Endothelial cell of umbilical vein (primary cell): ENCODE measurements around the gene MSH3. TPM values are rescaled to one million over a fixed set of nuclear protein-coding genes. Genes with fewer than 3 reads are reported as not detected.

Experiments used
- BruUV-seq: library from RNA; stranded (reverse); fragments of 400-500 nt; replicated peaks from 2 replicates; lab custom pipeline; 2021; lab: Mats Ljungman, UMichigan
- CTCF ChIA-PET: fragments of 300-600, 350-600 bp; sonication (Branson Sonifier 250); formaldehyde crosslinking; loops from one replicate; lab custom pipeline; 2021; ENCODE audit warnings: antibody characterized with exemption, inconsistent platforms; lab: Charles Lee
- POLR2A ChIA-PET: fragments of 300-600, 350-600 bp; sonication (Branson Sonifier 250); formaldehyde crosslinking; loops from one replicate; lab custom pipeline; 2021; ENCODE audit warnings: antibody characterized with exemption, inconsistent platforms; lab: Charles Lee
- DNase-seq: peaks from one replicate; pipeline ENCODE4 v3.0.0-alpha.2; 2011; ENCODE audit warnings: low read depth, low spot score
- FAIRE-seq: peaks from 2 replicates; lab custom pipeline; 2011; peaks lifted over from hg19 to GRCh38; lab: Jason Lieb, UNC
- H2AFZ ChIP-seq: 2 replicates; pipeline ENCODE4 v1.6.0; 2012; ENCODE audit warnings: low read depth, low read length, control low read depth, inconsistent platforms
- H3K27ac ChIP-seq: 2 replicates; pipeline ENCODE4 v1.5.1; 2011; ENCODE audit warnings: low read depth, mild to moderate bottlenecking, control low read depth, low read length, moderate library complexity; ENCODE audit not compliant: insufficient read depth
- H3K27me3 ChIP-seq, 2 experiments: 2 replicates each; pipeline versions ENCODE4 v1.6.0 to v1.6.1; 2011; ENCODE audit warnings: low read length in 2 of 2, mixed read lengths in 1 of 2; ENCODE audit not compliant: control insufficient read depth in 2 of 2, insufficient read depth in 2 of 2
- H3K36me3 ChIP-seq, 2 experiments: 2 replicates in 1 of 2; 3 replicates in 1 of 2; pipeline ENCODE4 v1.5.1; 2011; ENCODE audit warnings: low read length in 2 of 2, mild to moderate bottlenecking in 1 of 2, moderate library complexity in 1 of 2; ENCODE audit not compliant: control insufficient read depth in 2 of 2, insufficient read depth in 2 of 2; ENCODE audit errors: extremely low read depth in 1 of 2
- H3K4me1 ChIP-seq: 3 replicates; pipeline ENCODE4 v1.5.1; 2011; ENCODE audit warnings: mild to moderate bottlenecking, low read length; ENCODE audit not compliant: control insufficient read depth, insufficient read depth; ENCODE audit errors: extremely low read depth
- H3K4me2 ChIP-seq: 2 replicates; pipeline ENCODE4 v1.6.1; 2011; ENCODE audit warnings: low read length, control low read depth, mixed read lengths; ENCODE audit not compliant: insufficient read depth
- H3K4me3 ChIP-seq, 3 experiments: fragments of 200-600 bp in 1 of 3; sonication (generic), shearing (Covaris generic) in 1 of 3; replicated peaks in 1 of 3; 2 replicates each; pipeline ENCODE4 v1.5.1; 2011 to 2016; ENCODE audit warnings: control low read depth in 3 of 3, low read length in 3 of 3, mild to moderate bottlenecking in 2 of 3, inconsistent platforms in 1 of 3, low read depth in 1 of 3, moderate library complexity in 1 of 3; ENCODE audit not compliant: insufficient read depth in 1 of 3
- H3K79me2 ChIP-seq: 2 replicates; pipeline ENCODE4 v1.6.0; 2012; ENCODE audit warnings: low read length, inconsistent platforms; ENCODE audit not compliant: control insufficient read depth, insufficient read depth
- H3K9ac ChIP-seq: replicated peaks from 2 replicates; pipeline ENCODE3; 2011; ENCODE audit warnings: low read length, control low read depth; ENCODE audit not compliant: insufficient read depth; ENCODE audit errors: extremely low read depth
- H3K9me1 ChIP-seq: replicated peaks from 3 replicates; pipeline ENCODE4 v1.6.0; 2011; ENCODE audit warnings: mild to moderate bottlenecking, low read length; ENCODE audit not compliant: control insufficient read depth, insufficient read depth; ENCODE audit errors: extremely low read depth
- H3K9me3 ChIP-seq: replicated peaks from 2 replicates; pipeline ENCODE4 v1.5.1; 2012; ENCODE audit warnings: low read length, inconsistent platforms; ENCODE audit not compliant: control insufficient read depth, insufficient read depth
- H4K20me1 ChIP-seq: replicated peaks from 2 replicates; pipeline ENCODE3; 2011; ENCODE audit warnings: mild to moderate bottlenecking, low read length; ENCODE audit not compliant: control insufficient read depth, insufficient read depth; ENCODE audit errors: extremely low read depth
- FOS ChIP-seq: IDR thresholded peaks from 2 replicates; pipeline ENCODE4 v1.6.1; 2011; ENCODE audit warnings: mild to moderate bottlenecking, low read length, moderate library complexity, borderline replicate concordance; ENCODE audit not compliant: insufficient read depth
- GATA2 ChIP-seq: IDR thresholded peaks from 2 replicates; pipeline ENCODE4 v1.7.0; 2011; ENCODE audit warnings: low read depth, mild to moderate bottlenecking, moderate library complexity, mixed read lengths, low read length; ENCODE audit not compliant: insufficient read length, insufficient read depth
- MYC ChIP-seq: IDR thresholded peaks from one replicate; pipeline ENCODE4 v1.6.1; 2011; ENCODE audit warnings: mild to moderate bottlenecking, low read depth, low read length
- POLR2AphosphoS5 ChIP-seq: IDR thresholded peaks from 2 replicates; pipeline ENCODE4 v1.6.1; 2012; ENCODE audit warnings: low read depth, mild to moderate bottlenecking, control low read depth, low read length, moderate library complexity; ENCODE audit not compliant: insufficient read depth
- dilution Hi-C: fragments of 300-500 bp; cut with MboI; formaldehyde crosslinking; loops from one replicate; pipeline ENCODE4 v1.15.0; 2019; ENCODE audit warnings: low sequenced_read_pairs; ENCODE audit not compliant: extremely low pct_ligation_motif_present
- intact Hi-C: fragments of 100-400 bp; cut with micrococcal nuclease; formaldehyde crosslinking; loops from one replicate; pipeline ENCODE4 v1.10.0; 2022
- polyA plus RNA-seq, 4 experiments: library from polyadenylated mRNA; depleted of rRNA in 3 of 4; stranded (reverse) in 3 of 4; unstranded in 1 of 4; fragments of >200 nt; gene quantifications; 2 replicates each; pipeline versions ENCODE4 v1.2.1 to v1.2.3, GENCODE V29; 2011 to 2012; ENCODE audit warnings: missing spikeins in 1 of 4
- total RNA-seq: library from RNA; stranded (reverse); gene quantifications from 2 replicates; pipeline ENCODE4 v1.2.3, GENCODE V29; 2021
- TF ChIP-seq, protein P1 (sequence below): IDR thresholded peaks from 2 replicates; pipeline ENCODE4 v1.6.1; 2011; ENCODE audit not compliant: insufficient read depth, insufficient read length
- TF ChIP-seq, protein P2 (sequence below), 2 donors: IDR thresholded peaks; 1 replicate in 1 of 2; 2 replicates in 1 of 2; pipeline ENCODE4 v1.5.1; 2011; ENCODE audit warnings: low read length in 2 of 2, mild to moderate bottlenecking in 2 of 2, moderate library complexity in 2 of 2, control low read depth in 1 of 2, inconsistent platforms in 1 of 2, low read depth in 1 of 2; ENCODE audit not compliant: insufficient read depth in 1 of 2; ENCODE audit errors: extremely low read depth in 1 of 2

The MSH3 gene
- total and polyA plus RNA-seq, 2 donors (not counting 3 experiments of a cell fraction or from before 2014, with no cell fraction given): 2.0 to 13.0 TPM

DNA sequence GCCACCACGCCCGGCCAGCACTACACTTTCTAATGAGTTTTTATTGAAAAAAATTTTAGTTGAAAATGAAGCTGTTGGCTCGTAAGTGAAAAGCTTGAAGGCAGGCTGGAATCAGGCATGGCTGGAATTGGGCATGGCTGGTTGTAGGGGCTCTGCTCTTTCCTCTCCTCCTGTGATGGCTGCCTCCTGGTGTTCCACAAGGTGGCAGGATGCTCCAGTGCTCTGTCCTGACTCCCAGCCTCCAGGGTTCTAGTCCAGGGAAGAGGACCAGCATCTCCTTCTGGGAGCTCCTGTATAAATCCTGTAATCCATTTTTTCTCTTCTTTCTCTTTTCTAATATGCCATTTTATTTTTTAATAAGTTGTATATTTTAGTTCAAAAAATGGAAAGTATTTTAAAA lies 57.5 kb downstream of the MSH3 start:
- Histone ChIP-seq H3K4me1 (peaks cover 6% of the 10 kb centered on the region), H3K36me3 (no peaks in the 10 kb centered on the region), H4K20me1 (no peaks in the 10 kb centered on the region), H3K4me3 (no peak overlapping the region), H3K4me2 (no peak overlapping the region), H3K9me3 (no peaks in the 10 kb centered on the region), H3K27me3 (no peaks in the 10 kb centered on the region), H3K9me1 (no peaks in the 10 kb centered on the region), H3K9ac (no peak overlapping the region), H2AFZ (no peak overlapping the region), H3K79me2 (no peaks in the 10 kb centered on the region), H3K27ac (no peak overlapping the region)
- BruUV-seq: no TSS peak
- CTCF ChIA-PET: interaction anchor here (0.5 to 4.1 kb wide), 6 partner anchors 10 to 481 kb away, joined by 3 to 48 read pairs (median 4); no protein-coding TSS in a partner anchor
- TF ChIP-seq, protein P1, sequence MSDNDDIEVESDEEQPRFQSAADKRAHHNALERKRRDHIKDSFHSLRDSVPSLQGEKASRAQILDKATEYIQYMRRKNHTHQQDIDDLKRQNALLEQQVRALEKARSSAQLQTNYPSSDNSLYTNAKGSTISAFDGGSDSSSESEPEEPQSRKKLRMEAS: no peak
- TF ChIP-seq, protein P2, sequence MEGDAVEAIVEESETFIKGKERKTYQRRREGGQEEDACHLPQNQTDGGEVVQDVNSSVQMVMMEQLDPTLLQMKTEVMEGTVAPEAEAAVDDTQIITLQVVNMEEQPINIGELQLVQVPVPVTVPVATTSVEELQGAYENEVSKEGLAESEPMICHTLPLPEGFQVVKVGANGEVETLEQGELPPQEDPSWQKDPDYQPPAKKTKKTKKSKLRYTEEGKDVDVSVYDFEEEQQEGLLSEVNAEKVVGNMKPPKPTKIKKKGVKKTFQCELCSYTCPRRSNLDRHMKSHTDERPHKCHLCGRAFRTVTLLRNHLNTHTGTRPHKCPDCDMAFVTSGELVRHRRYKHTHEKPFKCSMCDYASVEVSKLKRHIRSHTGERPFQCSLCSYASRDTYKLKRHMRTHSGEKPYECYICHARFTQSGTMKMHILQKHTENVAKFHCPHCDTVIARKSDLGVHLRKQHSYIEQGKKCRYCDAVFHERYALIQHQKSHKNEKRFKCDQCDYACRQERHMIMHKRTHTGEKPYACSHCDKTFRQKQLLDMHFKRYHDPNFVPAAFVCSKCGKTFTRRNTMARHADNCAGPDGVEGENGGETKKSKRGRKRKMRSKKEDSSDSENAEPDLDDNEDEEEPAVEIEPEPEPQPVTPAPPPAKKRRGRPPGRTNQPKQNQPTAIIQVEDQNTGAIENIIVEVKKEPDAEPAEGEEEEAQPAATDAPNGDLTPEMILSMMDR (IDR thresholded peaks at IDR 0.05; ENCODE audit: extremely low read depth in 1 of 2, insufficient read depth in 1 of 2, low read depth in 1 of 2, low read length in 2 of 2): peak in 1 of 2 donors; percentile 57
- intact Hi-C loops: loop anchor here (1.0 to 5.0 kb wide), 4 partner anchors 250 to 483 kb away; partner anchors contain the start of gene RASGRF2
- FAIRE-seq (no peak), DNase-seq (no peak)
- dilution Hi-C loops: no loop called here
- POLR2A ChIA-PET: no interaction called here

DNA sequence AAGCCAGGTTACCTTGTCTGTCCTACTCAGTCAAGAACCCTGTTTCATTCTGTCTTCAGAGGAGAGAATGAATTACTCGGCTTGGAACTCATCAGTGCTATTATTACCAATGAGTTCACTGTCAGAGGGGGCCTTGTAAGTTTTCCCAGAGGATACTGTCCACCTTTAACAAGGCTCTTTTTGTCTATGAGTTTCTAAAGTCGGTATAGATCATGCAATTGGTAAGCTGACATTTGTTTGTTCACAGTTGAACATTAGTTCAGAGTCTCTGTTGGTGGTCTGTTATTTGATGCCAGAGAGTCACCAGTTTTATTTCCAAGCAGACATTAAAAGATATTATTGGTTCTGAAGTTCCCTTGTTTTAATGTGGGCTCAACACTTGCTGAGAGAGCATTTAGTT lies 58.5 kb downstream of the MSH3 start:
- DNase-seq: no peak
- Histone ChIP-seq H3K4me1 (peaks cover 6% of the 10 kb centered on the region), H3K4me3 (no peak overlapping the region), H3K9me3 (no peaks in the 10 kb centered on the region), H3K9ac (no peak overlapping the region), H3K27ac (no peak overlapping the region), H3K79me2 (no peaks in the 10 kb centered on the region), H3K36me3 (no peaks in the 10 kb centered on the region), H3K27me3 (no peaks in the 10 kb centered on the region), H2AFZ (no peak overlapping the region), H3K9me1 (no peaks in the 10 kb centered on the region), H4K20me1 (no peaks in the 10 kb centered on the region), H3K4me2 (no peak overlapping the region)
- no peak for TF ChIP-seq POLR2AphosphoS5
- no peak for TF ChIP-seq FOS
- TF ChIP-seq, protein P2 (IDR thresholded peaks at IDR 0.05; ENCODE audit: extremely low read depth in 1 of 2, insufficient read depth in 1 of 2, low read depth in 1 of 2, low read length in 2 of 2): no peak
- TF ChIP-seq MYC: no peak
- TF ChIP-seq, protein P1: no peak
- TF ChIP-seq GATA2: no peak
- ChIA-PET CTCF (interaction anchor here (0.9 kb wide), 1 partner anchor 395 kb away, joined by 3 read pairs; no protein-coding TSS in a partner anchor), POLR2A (no interaction called here)
- dilution Hi-C loops (no loop called here), intact Hi-C loops (loop anchor here (1.0 to 5.0 kb wide), 4 partner anchors 249 to 482 kb away; partner anchors contain the start of gene RASGRF2)
- no peak for FAIRE-seq
- no TSS peak for BruUV-seq
